CD14-positive monocyte (primary cell): Measurements from ENCODE around the gene MAST4. TPM values are rescaled to one million over a fixed set of nuclear protein-coding genes. Genes with fewer than 3 reads are reported as not detected.

Experiments used
- DNase-seq, 3 donors: peaks; one replicate each; pipeline ENCODE4 v3.0.0-alpha.2; 2011 to 2022
- H2AFZ ChIP-seq: 2 replicates; pipeline ENCODE4 v1.6.0; 2012; ENCODE audit warnings: mild to moderate bottlenecking, low read depth, low read length, inconsistent platforms; ENCODE audit not compliant: insufficient read depth, poor library complexity, severe bottlenecking
- H3K27ac ChIP-seq, 2 donors: 1 replicate in 1 of 2; 2 replicates in 1 of 2; pipeline ENCODE4 v1.5.1; 2012 to 2013; ENCODE audit warnings: low read length in 2 of 2, control low read depth in 1 of 2, inconsistent platforms in 1 of 2, low read depth in 1 of 2, mild to moderate bottlenecking in 1 of 2
- H3K27me3 ChIP-seq, 2 donors: one replicate each; pipeline versions ENCODE4 v1.6.0 to v1.6.1; 2011 to 2013; ENCODE audit warnings: low read length in 2 of 2; ENCODE audit not compliant: control insufficient read depth in 2 of 2, insufficient read depth in 2 of 2
- H3K36me3 ChIP-seq, 2 donors: replicated peaks in 1 of 2; 1 replicate in 1 of 2; 2 replicates in 1 of 2; pipeline versions ENCODE4 v1.5.1 to v1.6.1; 2012 to 2013; ENCODE audit warnings: low read length in 2 of 2, control low read depth in 1 of 2, inconsistent platforms in 1 of 2, mild to moderate bottlenecking in 1 of 2; ENCODE audit not compliant: insufficient read depth in 2 of 2, control insufficient read depth in 1 of 2
- H3K4me1 ChIP-seq, 2 donors: 1 replicate in 1 of 2; 2 replicates in 1 of 2; pipeline versions ENCODE4 v1.5.1 to v1.6.1; 2012 to 2013; ENCODE audit warnings: low read length in 2 of 2, control low read depth in 1 of 2, inconsistent platforms in 1 of 2, mild to moderate bottlenecking in 1 of 2, moderate library complexity in 1 of 2; ENCODE audit not compliant: insufficient read depth in 2 of 2, control insufficient read depth in 1 of 2
- H3K4me2 ChIP-seq: replicated peaks from 2 replicates; pipeline ENCODE3; 2012; ENCODE audit warnings: low read length, moderate library complexity, mild to moderate bottlenecking; ENCODE audit not compliant: poor library complexity, severe bottlenecking; ENCODE audit errors: extremely low read depth
- H3K4me3 ChIP-seq, 3 experiments: fragments of 200-600 bp in 1 of 3; sonication (generic) in 1 of 3; replicated peaks in 1 of 3; 1 replicate in 2 of 3; 2 replicates in 1 of 3; pipeline ENCODE4 v1.5.1; 2011 to 2013; ENCODE audit warnings: low read length in 3 of 3, mild to moderate bottlenecking in 3 of 3, control low read depth in 2 of 3, low read depth in 2 of 3, inconsistent platforms in 1 of 3, moderate library complexity in 1 of 3
- H3K79me2 ChIP-seq: 2 replicates; pipeline ENCODE4 v1.6.0; 2012; ENCODE audit warnings: mild to moderate bottlenecking, control low read depth, inconsistent platforms, low read length, moderate library complexity; ENCODE audit not compliant: insufficient read depth
- H3K9ac ChIP-seq: 2 replicates; pipeline ENCODE4 v1.6.0; 2017; ENCODE audit warnings: low read length, mild to moderate bottlenecking; ENCODE audit not compliant: insufficient read depth, poor library complexity, severe bottlenecking
- H3K9me3 ChIP-seq, 2 donors: replicated peaks in 1 of 2; 1 replicate in 1 of 2; 2 replicates in 1 of 2; pipeline versions ENCODE4 v1.5.1 to v1.6.1; 2012 to 2013; ENCODE audit warnings: low read length in 2 of 2, control low read depth in 1 of 2; ENCODE audit not compliant: control insufficient read depth in 1 of 2, insufficient read depth in 1 of 2
- H4K20me1 ChIP-seq: 2 replicates; pipeline ENCODE4 v1.6.0; 2012; ENCODE audit warnings: mild to moderate bottlenecking, low read length, control low read depth, moderate library complexity; ENCODE audit not compliant: insufficient read depth
- H3K27ac Mint-ChIP-seq, 7 donors: one replicate each; pipeline ENCODE4 v1.8.0; 2020; ENCODE audit warnings: mild to moderate bottlenecking in 7 of 7, mixed read lengths in 7 of 7, moderate library complexity in 6 of 7, inconsistent platforms in 2 of 7
- H3K27me3 Mint-ChIP-seq, 3 donors: one replicate each; pipeline ENCODE4 v1.8.0; 2021 to 2022; ENCODE audit warnings: low read depth in 3 of 3, mild to moderate bottlenecking in 3 of 3, mixed read lengths in 3 of 3, moderate library complexity in 3 of 3, inconsistent platforms in 1 of 3
- H3K36me3 Mint-ChIP-seq, 2 donors: one replicate each; pipeline ENCODE4 v1.8.0; 2020; ENCODE audit warnings: mixed read lengths in 2 of 2, inconsistent platforms in 1 of 2, mild to moderate bottlenecking in 1 of 2
- H3K4me1 Mint-ChIP-seq: one replicate; pipeline ENCODE4 v1.8.0; 2020; ENCODE audit warnings: mild to moderate bottlenecking, mixed read lengths
- H3K4me3 Mint-ChIP-seq, 2 donors: one replicate each; pipeline ENCODE4 v1.8.0; 2020; ENCODE audit warnings: mild to moderate bottlenecking in 2 of 2, mixed read lengths in 2 of 2, moderate library complexity in 1 of 2
- H3K9me3 Mint-ChIP-seq, 7 donors: one replicate each; pipeline ENCODE4 v1.8.0; 2020 to 2022; ENCODE audit warnings: mixed read lengths in 7 of 7, mild to moderate bottlenecking in 6 of 7, moderate library complexity in 6 of 7, inconsistent platforms in 2 of 7
- WGBS: methylation state at CpG from one replicate; pipeline ENCODE4 v1.1.5; 2013; ENCODE audit warnings: missing lambda C conversion rate; ENCODE audit not compliant: insufficient coverage; 5-methylcytosine and 5-hydroxymethylcytosine counted together
- intact Hi-C, 2 donors: fragments of 100-400 bp; cut with micrococcal nuclease; formaldehyde crosslinking; loops; one replicate each; pipeline versions ENCODE4 v1.15.0 to v1.15.1; 2023
- polyA plus RNA-seq, 3 donors: library from polyadenylated mRNA; depleted of rRNA in 1 of 3; unstranded in 2 of 3; stranded (reverse) in 1 of 3; fragments of 300-500 nt in 2 of 3; fragments of >200 nt in 1 of 3; fragmentation: Illumina TruSeq in 2 of 3; gene quantifications; 1 replicate in 2 of 3; 2 replicates in 1 of 3; pipeline ENCODE4 v1.2.3, GENCODE V29; 2012 to 2021
- TF ChIP-seq, protein P1 (sequence below): fragments of 200-600 bp; IDR thresholded peaks from one replicate; pipeline ENCODE4 v1.8.0; 2022; ENCODE audit warnings: antibody characterized with exemption, mild to moderate bottlenecking

MAST4 gene
- polyA plus RNA-seq, 3 donors = 0.03 to 0.24 TPM; not detected in 1

DNA sequence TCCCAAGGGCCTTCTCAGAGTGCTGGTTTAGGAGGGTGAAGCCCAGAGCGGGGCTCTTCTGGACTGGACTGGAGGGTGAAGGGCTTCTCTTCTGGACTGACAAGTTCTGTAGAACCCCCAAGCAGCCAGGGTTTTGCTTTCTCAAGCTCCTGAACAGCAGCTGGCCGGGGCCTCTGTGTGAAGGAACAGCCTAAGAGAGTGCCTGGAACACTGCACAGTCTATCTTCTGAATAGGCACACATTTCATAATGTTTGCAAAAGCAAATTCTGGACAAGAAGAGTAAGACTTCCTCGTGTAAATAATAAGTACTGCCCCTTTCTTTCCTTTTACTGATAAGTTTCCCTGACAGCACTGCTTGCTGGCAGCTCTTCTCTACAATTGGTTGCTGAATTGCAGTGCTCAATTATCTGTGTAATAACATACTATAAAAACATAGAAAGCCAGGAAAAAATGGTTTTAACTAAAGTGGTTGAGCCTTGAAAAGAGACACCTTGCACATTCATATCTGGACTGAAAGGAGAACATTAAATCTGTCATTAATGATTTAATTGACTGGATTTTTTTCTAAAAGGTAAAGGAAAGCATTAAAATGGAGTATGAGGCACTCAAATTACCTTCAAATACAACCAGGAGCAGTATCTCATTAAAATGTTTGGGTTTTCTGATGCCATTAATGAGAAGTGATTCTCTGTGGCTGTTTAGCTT lies 20.5 kb downstream of the MAST4 start:
- no peak overlapping the region for H3K4me3 ChIP-seq
- H3K27ac Mint-ChIP-seq = peak overlapping the region in 1 of 7 donors; percentile 66
- no peak overlapping the region for H3K9ac ChIP-seq
- H3K36me3 Mint-ChIP-seq = no peaks in the 10 kb centered on the region
- H3K79me2 ChIP-seq = no peaks in the 10 kb centered on the region
- peaks cover 0 to 1% (median 0%) of the 10 kb centered on the region in 7 donors for H3K9me3 Mint-ChIP-seq
- H3K27ac ChIP-seq = no peak overlapping the region
- peak overlapping the region; percentile 49 for H2AFZ ChIP-seq
- WGBS = 92% methylated on average over 2 of the region's 3 CpGs
- no peaks in the 10 kb centered on the region for H3K36me3 ChIP-seq
- peaks cover 21% of the 10 kb centered on the region for H3K4me1 Mint-ChIP-seq
- H3K4me2 ChIP-seq = no peak overlapping the region
- no peak for DNase-seq
- no peaks in the 10 kb centered on the region for H3K9me3 ChIP-seq
- TF ChIP-seq, protein P1, sequence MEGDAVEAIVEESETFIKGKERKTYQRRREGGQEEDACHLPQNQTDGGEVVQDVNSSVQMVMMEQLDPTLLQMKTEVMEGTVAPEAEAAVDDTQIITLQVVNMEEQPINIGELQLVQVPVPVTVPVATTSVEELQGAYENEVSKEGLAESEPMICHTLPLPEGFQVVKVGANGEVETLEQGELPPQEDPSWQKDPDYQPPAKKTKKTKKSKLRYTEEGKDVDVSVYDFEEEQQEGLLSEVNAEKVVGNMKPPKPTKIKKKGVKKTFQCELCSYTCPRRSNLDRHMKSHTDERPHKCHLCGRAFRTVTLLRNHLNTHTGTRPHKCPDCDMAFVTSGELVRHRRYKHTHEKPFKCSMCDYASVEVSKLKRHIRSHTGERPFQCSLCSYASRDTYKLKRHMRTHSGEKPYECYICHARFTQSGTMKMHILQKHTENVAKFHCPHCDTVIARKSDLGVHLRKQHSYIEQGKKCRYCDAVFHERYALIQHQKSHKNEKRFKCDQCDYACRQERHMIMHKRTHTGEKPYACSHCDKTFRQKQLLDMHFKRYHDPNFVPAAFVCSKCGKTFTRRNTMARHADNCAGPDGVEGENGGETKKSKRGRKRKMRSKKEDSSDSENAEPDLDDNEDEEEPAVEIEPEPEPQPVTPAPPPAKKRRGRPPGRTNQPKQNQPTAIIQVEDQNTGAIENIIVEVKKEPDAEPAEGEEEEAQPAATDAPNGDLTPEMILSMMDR = no peak
- intact Hi-C loops = no loop called here
- H3K27me3 Mint-ChIP-seq = peaks cover 0 to 3% (median 0%) of the 10 kb centered on the region in 3 donors
- peaks cover 0 to 6% of the 10 kb centered on the region in 2 donors for H3K4me1 ChIP-seq
- no peak overlapping the region for H3K4me3 Mint-ChIP-seq
- H4K20me1 ChIP-seq = no peaks in the 10 kb centered on the region
- H3K27me3 ChIP-seq = no peaks in the 10 kb centered on the region

DNA sequence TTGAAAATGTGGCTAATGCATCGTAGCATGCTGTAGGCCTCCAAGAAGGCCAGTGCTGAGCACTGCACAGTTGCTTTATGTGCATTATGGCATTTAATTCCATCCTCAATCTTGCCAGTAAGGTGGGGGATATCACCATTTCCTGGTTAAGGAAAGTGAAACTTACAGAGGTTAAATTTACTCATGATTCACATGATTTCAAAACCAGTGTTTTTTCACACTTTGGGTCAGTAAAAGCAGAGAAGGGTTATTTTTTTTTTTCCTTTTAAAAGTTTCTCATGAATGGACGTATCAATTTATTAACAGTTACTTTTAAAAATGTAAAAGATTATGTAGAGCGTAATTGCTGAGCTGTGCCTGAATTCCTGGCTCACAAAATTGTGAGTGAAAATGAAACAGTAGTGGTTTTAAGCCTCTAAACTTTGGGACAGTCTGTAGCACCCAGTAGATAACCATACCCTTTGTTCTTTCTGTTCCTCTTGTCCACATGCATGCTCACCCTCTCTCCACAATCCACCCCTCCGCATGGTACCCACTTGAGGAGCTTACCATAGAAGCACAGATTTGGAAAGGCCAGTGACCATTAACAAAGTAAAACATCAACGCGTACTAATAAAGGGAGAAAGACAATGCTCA lies 21.2 kb downstream of the MAST4 start:
- intact Hi-C loops = no loop called here
- peak overlapping the region; percentile 49 for H2AFZ ChIP-seq
- no peaks in the 10 kb centered on the region for H3K36me3 ChIP-seq
- no peaks in the 10 kb centered on the region for H3K27me3 ChIP-seq
- H3K4me3 Mint-ChIP-seq = no peak overlapping the region
- no peak for DNase-seq
- no peak overlapping the region for H3K4me3 ChIP-seq
- no peak overlapping the region for H3K4me2 ChIP-seq
- TF ChIP-seq, protein P1 = no peak
- peaks cover 21% of the 10 kb centered on the region for H3K4me1 Mint-ChIP-seq
- peak overlapping the region in 3 of 7 donors; percentile 37 to 75 (median 58) for H3K27ac Mint-ChIP-seq
- H3K27me3 Mint-ChIP-seq = peaks cover 0 to 3% (median 0%) of the 10 kb centered on the region in 3 donors
- H3K9ac ChIP-seq = no peak overlapping the region
- H3K79me2 ChIP-seq = no peaks in the 10 kb centered on the region
- H3K27ac ChIP-seq = peak overlapping the region in 1 of 2 donors; percentile 15
- H4K20me1 ChIP-seq = no peaks in the 10 kb centered on the region
- WGBS = 100% methylated on average over 1 of the region's 6 CpGs
- peaks cover 0 to 6% of the 10 kb centered on the region in 2 donors for H3K4me1 ChIP-seq
- peaks cover 0 to 1% (median 0%) of the 10 kb centered on the region in 7 donors for H3K9me3 Mint-ChIP-seq
- H3K9me3 ChIP-seq = no peaks in the 10 kb centered on the region
- H3K36me3 Mint-ChIP-seq = no peaks in the 10 kb centered on the region
